ENCODE results near the gene CRYBG2. TPM values are rescaled to one million over a fixed set of nuclear protein-coding genes. Genes with fewer than 3 reads are reported as not detected.

CRYBG2 gene
- total and polyA plus RNA-seq, 10 of the 15 experiments (the other 5 are each of a cell fraction or from before 2014, with no cell fraction given), result 0.03 to 1.2 (median 0.11) TPM; not detected in 4

DNA sequence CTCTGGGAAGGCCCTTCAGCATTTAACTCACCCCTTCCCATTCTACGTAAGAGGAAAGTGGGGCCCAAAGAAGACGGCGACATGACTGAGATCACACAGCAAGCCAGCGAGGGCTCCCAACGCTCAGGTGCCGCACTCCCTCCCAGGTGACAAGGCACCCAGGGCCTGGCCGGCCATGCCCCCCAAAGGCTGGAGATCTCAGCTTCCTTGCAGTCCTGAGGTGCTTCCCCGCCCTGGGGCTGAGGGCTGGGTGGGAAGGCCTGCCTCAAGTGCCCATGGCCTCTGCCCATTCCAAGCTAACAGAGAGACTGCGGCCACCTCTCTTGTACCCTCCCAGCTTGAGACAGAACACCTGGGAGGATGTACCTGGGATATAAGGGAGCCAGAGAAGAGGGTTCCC is 1.0 kb upstream of the CRYBG2 start:
- FAIRE-seq, result no peak
- no peak for DNase-seq (ENCODE audit: low read depth, low spot score)
- RAD21 ChIA-PET (ENCODE audit: unreplicated experiment), result no interaction called here
- intact Hi-C loops (cut with micrococcal nuclease; ENCODE audit: unreplicated experiment) (no loop called here), in situ Hi-C loops (cut with MboI) (no loop called here)
- no peak for ATAC-seq
- BruUV-seq (replicated peaks), result no TSS peak
- H3K4me3 ChIP-seq, result no peak overlapping the region
- TF ChIP-seq RBBP5 (conservative IDR thresholded peaks at IDR 0.05) (no peak), EZH2 (IDR thresholded peaks at IDR 0.05; ENCODE audit: borderline replicate concordance, control insufficient read depth, low read depth, low read length) (no peak), POLR2A (IDR thresholded peaks at IDR 0.05; ENCODE audit: low read depth, low read length) (no peak), DPF2 (IDR thresholded peaks at IDR 0.05) (no peak), PAX5 (IDR thresholded peaks at IDR 0.05; ENCODE audit: borderline replicate concordance, low read depth, low read length) (no peak), GATAD2B (conservative IDR thresholded peaks at IDR 0.05; ENCODE audit: low read depth) (no peak), HCFC1 (IDR thresholded peaks at IDR 0.05; ENCODE audit: low read length) (no peak), HDAC2 (IDR thresholded peaks at IDR 0.05) (no peak), ZNF622 (IDR thresholded peaks at IDR 0.05) (no peak), NFYB (IDR thresholded peaks at IDR 0.05; ENCODE audit: insufficient read depth, low read depth, low read length) (no peak), BRCA1 (IDR thresholded peaks at IDR 0.05; ENCODE audit: low read depth, low read length) (no peak)
- TF ChIP-seq, protein P1, sequence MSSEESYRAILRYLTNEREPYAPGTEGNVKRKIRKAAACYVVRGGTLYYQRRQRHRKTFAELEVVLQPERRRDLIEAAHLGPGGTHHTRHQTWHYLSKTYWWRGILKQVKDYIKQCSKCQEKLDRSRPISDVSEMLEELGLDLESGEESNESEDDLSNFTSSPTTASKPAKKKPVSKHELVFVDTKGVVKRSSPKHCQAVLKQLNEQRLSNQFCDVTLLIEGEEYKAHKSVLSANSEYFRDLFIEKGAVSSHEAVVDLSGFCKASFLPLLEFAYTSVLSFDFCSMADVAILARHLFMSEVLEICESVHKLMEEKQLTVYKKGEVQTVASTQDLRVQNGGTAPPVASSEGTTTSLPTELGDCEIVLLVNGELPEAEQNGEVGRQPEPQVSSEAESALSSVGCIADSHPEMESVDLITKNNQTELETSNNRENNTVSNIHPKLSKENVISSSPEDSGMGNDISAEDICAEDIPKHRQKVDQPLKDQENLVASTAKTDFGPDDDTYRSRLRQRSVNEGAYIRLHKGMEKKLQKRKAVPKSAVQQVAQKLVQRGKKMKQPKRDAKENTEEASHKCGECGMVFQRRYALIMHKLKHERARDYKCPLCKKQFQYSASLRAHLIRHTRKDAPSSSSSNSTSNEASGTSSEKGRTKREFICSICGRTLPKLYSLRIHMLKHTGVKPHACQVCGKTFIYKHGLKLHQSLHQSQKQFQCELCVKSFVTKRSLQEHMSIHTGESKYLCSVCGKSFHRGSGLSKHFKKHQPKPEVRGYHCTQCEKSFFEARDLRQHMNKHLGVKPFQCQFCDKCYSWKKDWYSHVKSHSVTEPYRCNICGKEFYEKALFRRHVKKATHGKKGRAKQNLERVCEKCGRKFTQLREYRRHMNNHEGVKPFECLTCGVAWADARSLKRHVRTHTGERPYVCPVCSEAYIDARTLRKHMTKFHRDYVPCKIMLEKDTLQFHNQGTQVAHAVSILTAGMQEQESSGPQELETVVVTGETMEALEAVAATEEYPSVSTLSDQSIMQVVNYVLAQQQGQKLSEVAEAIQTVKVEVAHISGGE (CRISPR knock-in tag; IDR thresholded peaks at IDR 0.05), result no peak
- TF ChIP-seq, protein P2, sequence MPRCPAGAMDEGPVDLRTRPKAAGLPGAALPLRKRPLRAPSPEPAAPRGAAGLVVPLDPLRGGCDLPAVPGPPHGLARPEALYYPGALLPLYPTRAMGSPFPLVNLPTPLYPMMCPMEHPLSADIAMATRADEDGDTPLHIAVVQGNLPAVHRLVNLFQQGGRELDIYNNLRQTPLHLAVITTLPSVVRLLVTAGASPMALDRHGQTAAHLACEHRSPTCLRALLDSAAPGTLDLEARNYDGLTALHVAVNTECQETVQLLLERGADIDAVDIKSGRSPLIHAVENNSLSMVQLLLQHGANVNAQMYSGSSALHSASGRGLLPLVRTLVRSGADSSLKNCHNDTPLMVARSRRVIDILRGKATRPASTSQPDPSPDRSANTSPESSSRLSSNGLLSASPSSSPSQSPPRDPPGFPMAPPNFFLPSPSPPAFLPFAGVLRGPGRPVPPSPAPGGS (IDR thresholded peaks at IDR 0.05; ENCODE audit: borderline replicate concordance, insufficient read depth, low read depth, low read length, poor library complexity, severe bottlenecking), result no peak
- TF ChIP-seq, protein P3, sequence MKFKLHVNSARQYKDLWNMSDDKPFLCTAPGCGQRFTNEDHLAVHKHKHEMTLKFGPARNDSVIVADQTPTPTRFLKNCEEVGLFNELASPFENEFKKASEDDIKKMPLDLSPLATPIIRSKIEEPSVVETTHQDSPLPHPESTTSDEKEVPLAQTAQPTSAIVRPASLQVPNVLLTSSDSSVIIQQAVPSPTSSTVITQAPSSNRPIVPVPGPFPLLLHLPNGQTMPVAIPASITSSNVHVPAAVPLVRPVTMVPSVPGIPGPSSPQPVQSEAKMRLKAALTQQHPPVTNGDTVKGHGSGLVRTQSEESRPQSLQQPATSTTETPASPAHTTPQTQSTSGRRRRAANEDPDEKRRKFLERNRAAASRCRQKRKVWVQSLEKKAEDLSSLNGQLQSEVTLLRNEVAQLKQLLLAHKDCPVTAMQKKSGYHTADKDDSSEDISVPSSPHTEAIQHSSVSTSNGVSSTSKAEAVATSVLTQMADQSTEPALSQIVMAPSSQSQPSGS (IDR thresholded peaks at IDR 0.05; ENCODE audit: low read length), result no peak
- TF ChIP-seq, protein P4, sequence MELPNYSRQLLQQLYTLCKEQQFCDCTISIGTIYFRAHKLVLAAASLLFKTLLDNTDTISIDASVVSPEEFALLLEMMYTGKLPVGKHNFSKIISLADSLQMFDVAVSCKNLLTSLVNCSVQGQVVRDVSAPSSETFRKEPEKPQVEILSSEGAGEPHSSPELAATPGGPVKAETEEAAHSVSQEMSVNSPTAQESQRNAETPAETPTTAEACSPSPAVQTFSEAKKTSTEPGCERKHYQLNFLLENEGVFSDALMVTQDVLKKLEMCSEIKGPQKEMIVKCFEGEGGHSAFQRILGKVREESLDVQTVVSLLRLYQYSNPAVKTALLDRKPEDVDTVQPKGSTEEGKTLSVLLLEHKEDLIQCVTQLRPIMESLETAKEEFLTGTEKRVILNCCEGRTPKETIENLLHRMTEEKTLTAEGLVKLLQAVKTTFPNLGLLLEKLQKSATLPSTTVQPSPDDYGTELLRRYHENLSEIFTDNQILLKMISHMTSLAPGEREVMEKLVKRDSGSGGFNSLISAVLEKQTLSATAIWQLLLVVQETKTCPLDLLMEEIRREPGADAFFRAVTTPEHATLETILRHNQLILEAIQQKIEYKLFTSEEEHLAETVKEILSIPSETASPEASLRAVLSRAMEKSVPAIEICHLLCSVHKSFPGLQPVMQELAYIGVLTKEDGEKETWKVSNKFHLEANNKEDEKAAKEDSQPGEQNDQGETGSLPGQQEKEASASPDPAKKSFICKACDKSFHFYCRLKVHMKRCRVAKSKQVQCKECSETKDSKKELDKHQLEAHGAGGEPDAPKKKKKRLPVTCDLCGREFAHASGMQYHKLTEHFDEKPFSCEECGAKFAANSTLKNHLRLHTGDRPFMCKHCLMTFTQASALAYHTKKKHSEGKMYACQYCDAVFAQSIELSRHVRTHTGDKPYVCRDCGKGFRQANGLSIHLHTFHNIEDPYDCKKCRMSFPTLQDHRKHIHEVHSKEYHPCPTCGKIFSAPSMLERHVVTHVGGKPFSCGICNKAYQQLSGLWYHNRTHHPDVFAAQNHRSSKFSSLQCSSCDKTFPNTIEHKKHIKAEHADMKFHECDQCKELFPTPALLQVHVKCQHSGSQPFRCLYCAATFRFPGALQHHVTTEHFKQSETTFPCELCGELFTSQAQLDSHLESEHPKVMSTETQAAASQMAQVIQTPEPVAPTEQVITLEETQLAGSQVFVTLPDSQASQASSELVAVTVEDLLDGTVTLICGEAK (IDR thresholded peaks at IDR 0.05; ENCODE audit: borderline replicate concordance), result no peak
- TF ChIP-seq, protein P5, sequence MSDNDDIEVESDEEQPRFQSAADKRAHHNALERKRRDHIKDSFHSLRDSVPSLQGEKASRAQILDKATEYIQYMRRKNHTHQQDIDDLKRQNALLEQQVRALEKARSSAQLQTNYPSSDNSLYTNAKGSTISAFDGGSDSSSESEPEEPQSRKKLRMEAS (IDR thresholded peaks at IDR 0.05; ENCODE audit: low read depth, low read length), result no peak
- CTCF ChIA-PET, result no interaction called here
- H2AFZ ChIP-seq (ENCODE audit: control insufficient read depth, low read depth, low read length), result no peak overlapping the region
- WGBS (ENCODE audit: insufficient coverage, insufficient replicate concordance, low lambda C conversion rate, missing lambda C conversion rate), result 51% methylated on average over 9 of the region's 9 CpGs
- H3K27ac ChIP-seq (ENCODE audit: control insufficient read depth, insufficient read depth), result no peak overlapping the region
- H3K79me2 ChIP-seq (ENCODE audit: control insufficient read depth, insufficient read depth, low read length), result no peaks in the 10 kb centered on the region
- SMC1A ChIA-PET (ENCODE audit: uncharacterized antibody, unreplicated experiment), result interaction anchor here (1.6 kb wide), 1 partner anchor 70 kb away, joined by 3 read pairs; no protein-coding TSS in a partner anchor
- no peaks in the 10 kb centered on the region for H3K4me1 ChIP-seq (ENCODE audit: control insufficient read depth, insufficient read depth, low read length)
- H4K20me1 ChIP-seq (ENCODE audit: control insufficient read depth, insufficient read depth), result no peaks in the 10 kb centered on the region
- H3K9ac ChIP-seq (ENCODE audit: control insufficient read depth, insufficient read depth, low read length), result no peak overlapping the region
- peaks cover 0 to 2% of the 10 kb centered on the region in 2 experiments; a peak in 3 of 4 replicates for H3K27me3 ChIP-seq (replicated peaks in 1 of 2; ENCODE audit: control insufficient read depth in 2 of 2, insufficient read depth in 2 of 2, low read length in 1 of 2)
- H3K36me3 ChIP-seq (ENCODE audit: control insufficient read depth in 2 of 2, insufficient read depth in 2 of 2, low read length in 1 of 2), result no peaks in the 10 kb centered on the region
- POLR2A ChIA-PET, result no interaction called here
- no peaks in the 10 kb centered on the region for H3K9me3 ChIP-seq (replicated peaks; ENCODE audit: control insufficient read depth, insufficient read depth, low read length)
- no peak overlapping the region for H3K4me2 ChIP-seq (ENCODE audit: control insufficient read depth, insufficient read depth)

Data from GM12878 (cell line).